H9 (cell line): ENCODE results near the gene ARHGAP30. TPM values are rescaled to one million over a fixed set of nuclear protein-coding genes. Genes with fewer than 3 reads are reported as not detected.
A peak's percentile ranks its signal among the peaks of the same experiment; 100 is the strongest.

Source experiments
- DNase-seq: peaks from one replicate; pipeline ENCODE4 v3.0.0-alpha.2; 2017
- H2AFZ ChIP-seq: one replicate; pipeline ENCODE4 v1.6.1; 2013; ENCODE audit warnings: mild to moderate bottlenecking, low read length, control low read depth, moderate library complexity
- H2AK5ac ChIP-seq: 2 replicates; pipeline ENCODE4 v1.6.1; 2013; ENCODE audit warnings: low read length, control low read depth, mixed read lengths; ENCODE audit not compliant: insufficient read length
- H2BK120ac ChIP-seq: one replicate; pipeline ENCODE4 v1.6.1; 2013; ENCODE audit warnings: low read depth, mild to moderate bottlenecking, low read length, control low read depth, inconsistent platforms; ENCODE audit not compliant: poor library complexity, severe bottlenecking
- H2BK12ac ChIP-seq: 2 replicates; pipeline ENCODE4 v1.6.1; 2013; ENCODE audit warnings: low read length, control low read depth, mixed read lengths, low read depth; ENCODE audit not compliant: insufficient read length
- H2BK15ac ChIP-seq: 2 replicates; pipeline ENCODE4 v1.6.1; 2013; ENCODE audit warnings: low read depth, low read length, control low read depth
- H2BK20ac ChIP-seq: one replicate; pipeline ENCODE4 v1.6.1; 2013; ENCODE audit warnings: low read depth, mild to moderate bottlenecking, low read length, control low read depth, inconsistent platforms; ENCODE audit not compliant: poor library complexity, severe bottlenecking
- H2BK5ac ChIP-seq: 2 replicates; pipeline ENCODE4 v1.6.1; 2013; ENCODE audit warnings: low read length, control low read depth, mixed read lengths; ENCODE audit not compliant: insufficient read length
- H3K14ac ChIP-seq: 2 replicates; pipeline ENCODE4 v1.6.1; 2013; ENCODE audit warnings: low read length, control low read depth; ENCODE audit not compliant: insufficient read depth
- H3K18ac ChIP-seq: 2 replicates; pipeline ENCODE4 v1.6.1; 2013; ENCODE audit warnings: low read depth, mild to moderate bottlenecking, mixed read lengths, low read length, control low read depth; ENCODE audit not compliant: insufficient read length
- H3K23ac ChIP-seq: 2 replicates; pipeline ENCODE4 v1.6.1; 2013; ENCODE audit warnings: low read length, control low read depth, mixed read lengths, low read depth; ENCODE audit not compliant: insufficient read length
- H3K23me2 ChIP-seq: 2 replicates; pipeline ENCODE4 v1.6.1; 2013; ENCODE audit warnings: low read depth, mild to moderate bottlenecking, mixed read lengths, low read length, control low read depth; ENCODE audit not compliant: insufficient read length, poor library complexity, severe bottlenecking
- H3K27ac ChIP-seq: 2 replicates; pipeline ENCODE4 v1.5.1; 2013; ENCODE audit warnings: low read length, control low read depth, mixed read lengths, low read depth; ENCODE audit not compliant: insufficient read length
- H3K27me3 ChIP-seq: 2 replicates; pipeline ENCODE4 v1.6.1; 2013; ENCODE audit warnings: low read length, control low read depth, inconsistent platforms; ENCODE audit not compliant: insufficient read depth
- H3K4ac ChIP-seq: 2 replicates; pipeline ENCODE4 v1.6.1; 2013; ENCODE audit warnings: low read depth, mild to moderate bottlenecking, control low read depth, inconsistent platforms, low read length, moderate library complexity
- H3K4me1 ChIP-seq: 2 replicates; pipeline ENCODE4 v1.6.1; 2013; ENCODE audit warnings: low read length, control low read depth, inconsistent platforms; ENCODE audit not compliant: insufficient read depth
- H3K4me2 ChIP-seq: 2 replicates; pipeline ENCODE4 v1.6.1; 2013; ENCODE audit warnings: low read length, control low read depth, mixed read lengths; ENCODE audit not compliant: insufficient read length, insufficient read depth
- H3K56ac ChIP-seq: 2 replicates; pipeline ENCODE4 v1.6.1; 2013; ENCODE audit warnings: low read depth, mild to moderate bottlenecking, mixed read lengths, low read length, control low read depth; ENCODE audit not compliant: insufficient read length
- H3K79me1 ChIP-seq: 2 replicates; pipeline ENCODE4 v1.6.1; 2013; ENCODE audit warnings: low read depth, mild to moderate bottlenecking, moderate library complexity, low read length, control low read depth, inconsistent platforms; ENCODE audit not compliant: insufficient read depth, poor library complexity, severe bottlenecking
- H3K79me2 ChIP-seq: 2 replicates; pipeline ENCODE4 v1.6.1; 2013; ENCODE audit warnings: low read length, control low read depth, inconsistent platforms; ENCODE audit not compliant: insufficient read depth
- H3K9ac ChIP-seq: 2 replicates; pipeline ENCODE4 v1.6.1; 2013; ENCODE audit warnings: low read length, control low read depth, mixed read lengths; ENCODE audit not compliant: insufficient read length; ENCODE audit errors: extremely low read depth
- H3K9me3 ChIP-seq: one replicate; pipeline ENCODE4 v1.6.1; 2013; ENCODE audit warnings: low read depth, low read length, inconsistent platforms; ENCODE audit not compliant: control insufficient read depth
- H3T11ph ChIP-seq: one replicate; pipeline ENCODE4 v1.6.1; 2013; ENCODE audit warnings: mild to moderate bottlenecking, low read length, control low read depth, inconsistent platforms
- H4K20me1 ChIP-seq: one replicate; pipeline ENCODE4 v1.6.1; 2013; ENCODE audit not compliant: control insufficient read depth, insufficient read length, insufficient read depth
- H4K5ac ChIP-seq: 2 replicates; pipeline ENCODE4 v1.6.1; 2013; ENCODE audit warnings: low read depth, mild to moderate bottlenecking, mixed read lengths, low read length, control low read depth; ENCODE audit not compliant: insufficient read length
- H4K8ac ChIP-seq: replicated peaks from 2 replicates; pipeline ENCODE4 v1.6.1; 2013; ENCODE audit warnings: low read length, control low read depth, mixed read lengths, low read depth; ENCODE audit not compliant: insufficient read length
- H4K91ac ChIP-seq: 2 replicates; pipeline ENCODE4 v1.6.1; 2013; ENCODE audit warnings: low read depth, mild to moderate bottlenecking, moderate library complexity, mixed read lengths, low read length, control low read depth; ENCODE audit not compliant: insufficient read length
- H3K27ac Mint-ChIP-seq, 3 experiments: 2 replicates in 2 of 3; 3 replicates in 1 of 3; pipeline ENCODE4 v1.8.0; 2020 to 2021; ENCODE audit warnings: mixed read lengths in 3 of 3, mild to moderate bottlenecking in 1 of 3, moderate library complexity in 1 of 3
- H3K27me3 Mint-ChIP-seq: 2 replicates; pipeline ENCODE4 v1.8.0; 2021; ENCODE audit warnings: low read depth, mild to moderate bottlenecking, moderate library complexity, mixed read lengths
- H3K36me3 Mint-ChIP-seq, 3 experiments: 2 replicates in 2 of 3; 3 replicates in 1 of 3; pipeline ENCODE4 v1.8.0; 2020 to 2021; ENCODE audit warnings: low read depth in 3 of 3, mixed read lengths in 3 of 3; ENCODE audit not compliant: insufficient read depth in 1 of 3
- H3K4me1 Mint-ChIP-seq, 2 experiments: 2 replicates each; pipeline ENCODE4 v1.8.0; 2020; ENCODE audit warnings: mixed read lengths in 2 of 2
- H3K4me3 Mint-ChIP-seq, 2 experiments: 2 replicates in 1 of 2; 3 replicates in 1 of 2; pipeline ENCODE4 v1.8.0; 2020 to 2021; ENCODE audit warnings: mild to moderate bottlenecking in 2 of 2, mixed read lengths in 2 of 2, moderate library complexity in 1 of 2
- H3K9me3 Mint-ChIP-seq, 2 experiments: 2 replicates in 1 of 2; 3 replicates in 1 of 2; pipeline ENCODE4 v1.8.0; 2020; ENCODE audit warnings: mild to moderate bottlenecking in 2 of 2, mixed read lengths in 2 of 2, moderate library complexity in 1 of 2
- WGBS: extraction: QIAGEN DNeasy Blood & Tissue Kit; methylation state at CpG from one replicate; pipeline ENCODE4 v1.1.7; 2013; ENCODE audit warnings: missing lambda C conversion rate, low lambda C conversion rate, mixed read lengths; ENCODE audit not compliant: insufficient read length; ENCODE audit errors: extremely low coverage; 5-methylcytosine and 5-hydroxymethylcytosine counted together
- total RNA-seq: library from RNA; stranded (reverse); gene quantifications from 2 replicates; pipeline ENCODE4 v1.2.1, GENCODE V29; 2021
- TF ChIP-seq, protein P1 (sequence below): fragments of 200-600 bp; sonication (generic); conservative IDR thresholded peaks from 3 replicates; pipeline ENCODE4 v1.8.0; 2021; ENCODE audit warnings: antibody characterized with exemption, mild to moderate bottlenecking

The ARHGAP30 gene
- total RNA-seq, 1 experiment from 2014 or later = 0.13 TPM

GRCh38 chr1:161085165-161085564 lies 15.5 kb upstream of the ARHGAP30 start:
- H3K4me1 Mint-ChIP-seq = peaks cover 55 to 56% of the 10 kb centered on the region in 2 experiments
- Histone ChIP-seq H3K27ac (no peak overlapping the region), H4K91ac (no peak overlapping the region), H3T11ph (no peak overlapping the region), H2BK15ac (no peak overlapping the region), H3K56ac (no peak overlapping the region), H2BK120ac (no peak overlapping the region), H2AFZ (no peak overlapping the region), H3K79me2 (no peaks in the 10 kb centered on the region), H3K18ac (no peak overlapping the region), H2BK20ac (no peak overlapping the region), H3K4me2 (no peak overlapping the region), H3K14ac (no peak overlapping the region), H2BK5ac (no peak overlapping the region), H3K79me1 (no peaks in the 10 kb centered on the region), H3K4me1 (no peaks in the 10 kb centered on the region), H2BK12ac (no peak overlapping the region), H3K23me2 (no peaks in the 10 kb centered on the region), H3K23ac (no peak overlapping the region), H2AK5ac (no peak overlapping the region), H4K20me1 (no peaks in the 10 kb centered on the region), H3K4ac (no peak overlapping the region), H4K8ac (no peak overlapping the region), H3K27me3 (no peaks in the 10 kb centered on the region), H4K5ac (no peak overlapping the region), H3K9ac (no peak overlapping the region), H3K9me3 (no peaks in the 10 kb centered on the region)
- TF ChIP-seq, protein P1, sequence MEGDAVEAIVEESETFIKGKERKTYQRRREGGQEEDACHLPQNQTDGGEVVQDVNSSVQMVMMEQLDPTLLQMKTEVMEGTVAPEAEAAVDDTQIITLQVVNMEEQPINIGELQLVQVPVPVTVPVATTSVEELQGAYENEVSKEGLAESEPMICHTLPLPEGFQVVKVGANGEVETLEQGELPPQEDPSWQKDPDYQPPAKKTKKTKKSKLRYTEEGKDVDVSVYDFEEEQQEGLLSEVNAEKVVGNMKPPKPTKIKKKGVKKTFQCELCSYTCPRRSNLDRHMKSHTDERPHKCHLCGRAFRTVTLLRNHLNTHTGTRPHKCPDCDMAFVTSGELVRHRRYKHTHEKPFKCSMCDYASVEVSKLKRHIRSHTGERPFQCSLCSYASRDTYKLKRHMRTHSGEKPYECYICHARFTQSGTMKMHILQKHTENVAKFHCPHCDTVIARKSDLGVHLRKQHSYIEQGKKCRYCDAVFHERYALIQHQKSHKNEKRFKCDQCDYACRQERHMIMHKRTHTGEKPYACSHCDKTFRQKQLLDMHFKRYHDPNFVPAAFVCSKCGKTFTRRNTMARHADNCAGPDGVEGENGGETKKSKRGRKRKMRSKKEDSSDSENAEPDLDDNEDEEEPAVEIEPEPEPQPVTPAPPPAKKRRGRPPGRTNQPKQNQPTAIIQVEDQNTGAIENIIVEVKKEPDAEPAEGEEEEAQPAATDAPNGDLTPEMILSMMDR = no peak
- no CpG with 5 or more reads among the region's 2 CpGs for WGBS
- peak overlapping the region in 1 of 3 experiments; percentile 79; a peak in 1 of 7 replicates for H3K27ac Mint-ChIP-seq
- H3K9me3 Mint-ChIP-seq = no peaks in the 10 kb centered on the region
- no peak overlapping the region for H3K4me3 Mint-ChIP-seq
- no peaks in the 10 kb centered on the region for H3K36me3 Mint-ChIP-seq
- H3K27me3 Mint-ChIP-seq = no peaks in the 10 kb centered on the region
- no peak for DNase-seq
